ENCODE results near the gene CFAP20DC.
A peak's percentile ranks its signal among the peaks of the same experiment; 100 is the strongest.

Gene CFAP20DC

GRCh38 chr3:58800032-58800431 lies 249.8 kb downstream of the CFAP20DC start:
- DNase-seq (ENCODE audit: low read depth) = no peak
- TF ChIP-seq, protein P1, sequence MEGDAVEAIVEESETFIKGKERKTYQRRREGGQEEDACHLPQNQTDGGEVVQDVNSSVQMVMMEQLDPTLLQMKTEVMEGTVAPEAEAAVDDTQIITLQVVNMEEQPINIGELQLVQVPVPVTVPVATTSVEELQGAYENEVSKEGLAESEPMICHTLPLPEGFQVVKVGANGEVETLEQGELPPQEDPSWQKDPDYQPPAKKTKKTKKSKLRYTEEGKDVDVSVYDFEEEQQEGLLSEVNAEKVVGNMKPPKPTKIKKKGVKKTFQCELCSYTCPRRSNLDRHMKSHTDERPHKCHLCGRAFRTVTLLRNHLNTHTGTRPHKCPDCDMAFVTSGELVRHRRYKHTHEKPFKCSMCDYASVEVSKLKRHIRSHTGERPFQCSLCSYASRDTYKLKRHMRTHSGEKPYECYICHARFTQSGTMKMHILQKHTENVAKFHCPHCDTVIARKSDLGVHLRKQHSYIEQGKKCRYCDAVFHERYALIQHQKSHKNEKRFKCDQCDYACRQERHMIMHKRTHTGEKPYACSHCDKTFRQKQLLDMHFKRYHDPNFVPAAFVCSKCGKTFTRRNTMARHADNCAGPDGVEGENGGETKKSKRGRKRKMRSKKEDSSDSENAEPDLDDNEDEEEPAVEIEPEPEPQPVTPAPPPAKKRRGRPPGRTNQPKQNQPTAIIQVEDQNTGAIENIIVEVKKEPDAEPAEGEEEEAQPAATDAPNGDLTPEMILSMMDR (IDR thresholded peaks at IDR 0.05; ENCODE audit: control insufficient read depth, extremely low read depth, insufficient read depth) = no peak
- no peak overlapping the region for H3K4me3 ChIP-seq (ENCODE audit: low read depth, low read length)

- TF ChIP-seq, protein P1 (IDR thresholded peaks at IDR 0.05; ENCODE audit: control insufficient read depth, extremely low read depth, insufficient read depth) = peak; percentile 41
- H3K4me3 ChIP-seq (ENCODE audit: low read depth, low read length) = no peak overlapping the region
- DNase-seq (ENCODE audit: low read depth) = no peak
These were observed 250.6 kb downstream of the CFAP20DC start for GRCh38 chr3:58799271-58799670.

DNA sequence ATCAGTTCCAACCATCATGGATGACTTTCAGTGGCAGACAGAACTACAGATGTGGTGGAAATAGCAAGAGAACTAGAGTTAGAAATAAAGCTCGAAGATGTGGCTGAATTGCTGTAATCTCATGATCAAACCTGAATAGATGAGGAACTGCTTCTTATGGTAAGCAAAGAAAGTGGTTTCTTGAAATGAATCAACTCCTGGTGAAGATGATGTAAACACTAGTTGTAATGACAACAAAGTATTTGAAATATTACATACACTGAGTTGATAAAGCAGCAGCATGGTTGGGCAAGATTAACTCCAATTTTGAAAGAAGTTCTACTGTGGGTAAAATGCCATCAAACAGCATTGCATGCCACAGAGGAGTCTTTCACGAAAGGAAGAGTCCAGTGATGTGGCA lies 251.5 kb downstream of the CFAP20DC start:
- TF ChIP-seq, protein P1 (IDR thresholded peaks at IDR 0.05; ENCODE audit: control insufficient read depth, extremely low read depth, insufficient read depth) = no peak
- DNase-seq (ENCODE audit: low read depth) = no peak
- no peak overlapping the region for H3K4me3 ChIP-seq (ENCODE audit: low read depth, low read length)

DNA sequence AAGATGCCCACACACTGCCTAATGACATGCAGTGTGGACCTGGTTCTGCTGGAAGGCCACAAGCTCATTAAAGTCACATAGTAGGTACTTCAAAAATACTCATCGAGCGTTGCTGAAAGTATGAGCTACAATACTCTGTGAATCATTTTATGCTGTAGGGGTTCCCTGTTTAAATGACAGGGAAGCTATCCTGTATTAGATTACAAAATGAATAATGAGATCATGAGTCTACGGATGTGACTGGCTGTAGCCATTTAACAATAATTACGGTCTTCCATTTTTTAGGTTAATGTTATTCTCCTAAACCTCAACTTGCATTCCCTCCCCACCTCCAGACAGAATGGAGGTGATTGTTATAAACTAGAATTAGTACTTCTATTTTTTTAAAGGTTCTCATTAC lies 255.1 kb downstream of the CFAP20DC start:
- H3K4me3 ChIP-seq (ENCODE audit: low read depth, low read length) = no peak overlapping the region
- no peak for DNase-seq (ENCODE audit: low read depth)
- TF ChIP-seq, protein P1 (IDR thresholded peaks at IDR 0.05; ENCODE audit: control insufficient read depth, extremely low read depth, insufficient read depth) = no peak

GRCh38 chr3:58793938-58794337 lies 255.9 kb downstream of the CFAP20DC start:
- no peak overlapping the region for H3K4me3 ChIP-seq (ENCODE audit: low read depth, low read length)
- TF ChIP-seq, protein P1 (IDR thresholded peaks at IDR 0.05; ENCODE audit: control insufficient read depth, extremely low read depth, insufficient read depth) = no peak
- DNase-seq (ENCODE audit: low read depth) = no peak

- TF ChIP-seq, protein P1 (IDR thresholded peaks at IDR 0.05; ENCODE audit: control insufficient read depth, extremely low read depth, insufficient read depth) = no peak
These were observed 256.8 kb downstream of the CFAP20DC start for GRCh38 chr3:58792921-58793451.

GRCh38 chr3:58789385-58789784 lies 260.4 kb downstream of the CFAP20DC start:
- no peak for DNase-seq (ENCODE audit: low read depth)
- TF ChIP-seq, protein P1 (IDR thresholded peaks at IDR 0.05; ENCODE audit: control insufficient read depth, extremely low read depth, insufficient read depth) = no peak
- H3K4me3 ChIP-seq (ENCODE audit: low read depth, low read length) = no peak overlapping the region

More at GRCh38 chr3:58792921-58793451, 256.8 kb downstream of the CFAP20DC start:
- no peak overlapping the region for H3K4me3 ChIP-seq (ENCODE audit: low read depth, low read length)
- no peak for DNase-seq (ENCODE audit: low read depth)

Data from LNCaP clone FGC (cell line).